Naive B cell (primary cell): ENCODE measurements around the gene CDC42EP5. TPM values are rescaled to one million over a fixed set of nuclear protein-coding genes. Genes with fewer than 3 reads are reported as not detected.
"Not testable (repeated sequence)": the region's sequence is repeated elsewhere in the genome, so short reads cannot be mapped to it uniquely, and the experiment has no call there.

Experiments
- ATAC-seq, 2 donors: fragments of 150-1000 bp; cut with Tn5 transposase; 2 replicates each; pipeline ENCODE4 v1.10.0; 2021; ENCODE audit warnings: low read depth in 2 of 2, mild to moderate bottlenecking in 2 of 2, moderate library complexity in 2 of 2
- DNase-seq: peaks from one replicate; pipeline ENCODE4 v3.0.0; 2022
- H3K27ac Mint-ChIP-seq, 6 donors: one replicate each; pipeline ENCODE4 v1.8.0; 2020 to 2022; ENCODE audit warnings: mild to moderate bottlenecking in 6 of 6, mixed read lengths in 6 of 6, moderate library complexity in 5 of 6, inconsistent platforms in 2 of 6
- H3K27me3 Mint-ChIP-seq, 3 donors: one replicate each; pipeline ENCODE4 v1.8.0; 2021 to 2022; ENCODE audit warnings: mixed read lengths in 3 of 3, mild to moderate bottlenecking in 1 of 3
- H3K36me3 Mint-ChIP-seq, 2 donors: one replicate each; pipeline ENCODE4 v1.8.0; 2020 to 2022; ENCODE audit warnings: mixed read lengths in 2 of 2, inconsistent platforms in 1 of 2, mild to moderate bottlenecking in 1 of 2
- H3K4me1 Mint-ChIP-seq, 3 donors: one replicate each; pipeline ENCODE4 v1.8.0; 2020 to 2022; ENCODE audit warnings: mixed read lengths in 3 of 3, inconsistent platforms in 1 of 3, mild to moderate bottlenecking in 1 of 3, moderate library complexity in 1 of 3
- H3K4me3 Mint-ChIP-seq, 8 donors: one replicate each; pipeline ENCODE4 v1.8.0; 2020 to 2022; ENCODE audit warnings: mild to moderate bottlenecking in 8 of 8, mixed read lengths in 8 of 8, moderate library complexity in 8 of 8, inconsistent platforms in 2 of 8
- H3K9me3 Mint-ChIP-seq, 7 donors: one replicate each; pipeline ENCODE4 v1.8.0; 2020 to 2022; ENCODE audit warnings: mixed read lengths in 7 of 7, mild to moderate bottlenecking in 5 of 7, inconsistent platforms in 2 of 7, moderate library complexity in 1 of 7
- polyA plus RNA-seq, 6 donors: library from polyadenylated mRNA; unstranded; fragments of 300-500 nt; fragmentation: Illumina TruSeq; gene quantifications; one replicate each; pipeline ENCODE4 v1.2.3, GENCODE V29; 2021; ENCODE audit warnings: low read depth in 6 of 6

The CDC42EP5 gene
- polyA plus RNA-seq, 6 donors from 2014 or later = not detected

GRCh38 chr19:54505542-54505941, 32.4 kb upstream of the CDC42EP5 start:
- H3K4me3 Mint-ChIP-seq, H3K9me3 Mint-ChIP-seq, H3K27ac Mint-ChIP-seq, H3K36me3 Mint-ChIP-seq, DNase-seq, ATAC-seq: not testable (repeated sequence)
- peaks cover 11 to 30% (median 24%) of the 10 kb centered on the region in 3 donors for H3K4me1 Mint-ChIP-seq
- H3K27me3 Mint-ChIP-seq = peaks cover 16 to 36% (median 29%) of the 10 kb centered on the region in 3 donors

GRCh38 chr19:54502518-54503048, 29.5 kb upstream of the CDC42EP5 start, which contains the start of gene LAIR2:
Gene LAIR2 (plus strand): TSS chr19:54502831. CDS start chr19:54502919, 88 bp downstream.
- DNase-seq (no peak), ATAC-seq (no peak)
- Mint-ChIP-seq H3K9me3 (peaks cover 0 to 2% (median 0%) of the 10 kb centered on the region in 7 donors), H3K27ac (no peak within 1 kb of the TSS), H3K36me3 (peaks cover 0 to 7% of the 10 kb centered on the region in 2 donors), H3K4me3 (no peak within 1 kb of the TSS), H3K4me1 (peaks cover 6 to 28% (median 15%) of the 10 kb centered on the region in 3 donors), H3K27me3 (peaks cover 28 to 35% (median 31%) of the 10 kb centered on the region in 3 donors)

- Mint-ChIP-seq H3K27me3 (peaks cover 17 to 36% (median 27%) of the 10 kb centered on the region in 3 donors), H3K4me3 (peak overlapping the region in 1 of 8 donors; percentile 62), H3K4me1 (peaks cover 0 to 17% (median 4%) of the 10 kb centered on the region in 3 donors)
- H3K9me3 Mint-ChIP-seq, H3K27ac Mint-ChIP-seq, H3K36me3 Mint-ChIP-seq: not testable (repeated sequence)
- ATAC-seq (peak; percentile 30 to 60), DNase-seq (peak; percentile 12)
Measured at GRCh38 chr19:54498451-54498772, 25.3 kb upstream of the CDC42EP5 start.

GRCh38 chr19:54497747-54498450, 24.8 kb upstream of the CDC42EP5 start:
- H3K4me1 Mint-ChIP-seq = peaks cover 0 to 17% (median 4%) of the 10 kb centered on the region in 3 donors
- not testable (repeated sequence) for H3K36me3 Mint-ChIP-seq, DNase-seq, H3K9me3 Mint-ChIP-seq, H3K4me3 Mint-ChIP-seq, H3K27ac Mint-ChIP-seq
- peaks cover 21 to 36% (median 32%) of the 10 kb centered on the region in 3 donors for H3K27me3 Mint-ChIP-seq
- ATAC-seq = peak; percentile 70 to 73

- peak; percentile 70 to 74 for ATAC-seq
- Mint-ChIP-seq H3K27me3 (peaks cover 36 to 47% (median 40%) of the 10 kb centered on the region in 3 donors), H3K4me1 (peaks cover 4 to 30% (median 11%) of the 10 kb centered on the region in 3 donors), H3K27ac (peak overlapping the region in 1 of 6 donors; percentile 27)
- H3K4me3 Mint-ChIP-seq, DNase-seq, H3K36me3 Mint-ChIP-seq, H3K9me3 Mint-ChIP-seq: not testable (repeated sequence)
Measured at GRCh38 chr19:54495284-54495683, 22.2 kb upstream of the CDC42EP5 start.

GRCh38 chr19:54493967-54494585, 21.0 kb upstream of the CDC42EP5 start:
- peaks cover 0 to 2% (median 0%) of the 10 kb centered on the region in 7 donors for H3K9me3 Mint-ChIP-seq
- DNase-seq (no peak), ATAC-seq (no peak)
- H3K36me3 Mint-ChIP-seq = no peaks in the 10 kb centered on the region
- peak overlapping the region in 1 of 6 donors; percentile 2 for H3K27ac Mint-ChIP-seq
- H3K27me3 Mint-ChIP-seq = peaks cover 41 to 46% (median 43%) of the 10 kb centered on the region in 3 donors
- H3K4me3 Mint-ChIP-seq = no peak overlapping the region
- H3K4me1 Mint-ChIP-seq = peaks cover 4 to 30% (median 11%) of the 10 kb centered on the region in 3 donors

- H3K4me1 Mint-ChIP-seq = peaks cover 4 to 26% (median 11%) of the 10 kb centered on the region in 3 donors
- H3K27ac Mint-ChIP-seq = peak overlapping the region in 1 of 6 donors; percentile 44
- not testable (repeated sequence) for H3K36me3 Mint-ChIP-seq, H3K9me3 Mint-ChIP-seq, H3K4me3 Mint-ChIP-seq, DNase-seq, ATAC-seq
- H3K27me3 Mint-ChIP-seq = peaks cover 36 to 44% (median 43%) of the 10 kb centered on the region in 3 donors
Measured at GRCh38 chr19:54493056-54493455, 20.0 kb upstream of the CDC42EP5 start.

- Mint-ChIP-seq H3K4me1 (peaks cover 2 to 21% (median 11%) of the 10 kb centered on the region in 3 donors), H3K4me3 (no peak overlapping the region), H3K27ac (no peak overlapping the region), H3K36me3 (no peaks in the 10 kb centered on the region), H3K9me3 (peaks cover 0 to 2% (median 0%) of the 10 kb centered on the region in 7 donors), H3K27me3 (peaks cover 32 to 44% (median 43%) of the 10 kb centered on the region in 3 donors)
- DNase-seq (no peak), ATAC-seq (no peak)
Measured at GRCh38 chr19:54492568-54492967, 19.5 kb upstream of the CDC42EP5 start.

GRCh38 chr19:54489766-54490165, 16.7 kb upstream of the CDC42EP5 start:
- ATAC-seq (no peak), DNase-seq (no peak)
- H3K4me3 Mint-ChIP-seq = no peak overlapping the region
- H3K36me3 Mint-ChIP-seq = no peaks in the 10 kb centered on the region
- no peaks in the 10 kb centered on the region for H3K9me3 Mint-ChIP-seq
- no peak overlapping the region for H3K27ac Mint-ChIP-seq
- peaks cover 29 to 44% (median 40%) of the 10 kb centered on the region in 3 donors for H3K27me3 Mint-ChIP-seq
- H3K4me1 Mint-ChIP-seq = peaks cover 0 to 20% (median 11%) of the 10 kb centered on the region in 3 donors

- ATAC-seq = no peak
- Mint-ChIP-seq H3K9me3 (no peaks in the 10 kb centered on the region), H3K4me3 (no peak overlapping the region), H3K4me1 (peaks cover 0 to 20% (median 11%) of the 10 kb centered on the region in 3 donors), H3K27me3 (peaks cover 32 to 49% (median 42%) of the 10 kb centered on the region in 3 donors), H3K27ac (no peak overlapping the region), H3K36me3 (no peaks in the 10 kb centered on the region)
- DNase-seq = no peak
Measured at GRCh38 chr19:54489341-54489740, 16.2 kb upstream of the CDC42EP5 start.

- Mint-ChIP-seq H3K27me3 (peaks cover 27 to 39% (median 37%) of the 10 kb centered on the region in 3 donors), H3K4me3 (peak overlapping the region in 1 of 8 donors; percentile 6), H3K9me3 (no peaks in the 10 kb centered on the region), H3K4me1 (peaks cover 15 to 26% (median 21%) of the 10 kb centered on the region in 3 donors), H3K36me3 (no peaks in the 10 kb centered on the region), H3K27ac (no peak overlapping the region)
- ATAC-seq (no peak), DNase-seq (no peak)
Measured at GRCh38 chr19:54485851-54486250, 12.8 kb upstream of the CDC42EP5 start.

GRCh38 chr19:54484451-54484850, 11.4 kb upstream of the CDC42EP5 start:
- no peak for ATAC-seq

GRCh38 chr19:54482889-54483288, 9.8 kb upstream of the CDC42EP5 start:
- ATAC-seq (peak; percentile 47 to 50), DNase-seq (no peak)
- peak overlapping the region in 2 of 8 donors; percentile 39 to 74 for H3K4me3 Mint-ChIP-seq
- H3K36me3 Mint-ChIP-seq = no peaks in the 10 kb centered on the region
- no peaks in the 10 kb centered on the region for H3K9me3 Mint-ChIP-seq
- H3K27ac Mint-ChIP-seq = peak overlapping the region in 2 of 6 donors; percentile 39 to 48
- peaks cover 31 to 46% (median 33%) of the 10 kb centered on the region in 3 donors for H3K27me3 Mint-ChIP-seq
- peaks cover 15 to 24% (median 17%) of the 10 kb centered on the region in 3 donors for H3K4me1 Mint-ChIP-seq

More at GRCh38 chr19:54484451-54484850, 11.4 kb upstream of the CDC42EP5 start:
- Mint-ChIP-seq H3K9me3 (no peaks in the 10 kb centered on the region), H3K4me1 (peaks cover 15 to 20% (median 17%) of the 10 kb centered on the region in 3 donors), H3K4me3 (no peak overlapping the region), H3K36me3 (no peaks in the 10 kb centered on the region), H3K27ac (peak overlapping the region in 1 of 6 donors; percentile 25), H3K27me3 (peaks cover 19 to 32% (median 30%) of the 10 kb centered on the region in 3 donors)
- DNase-seq = no peak
